Gastrocnemius medialis (tissue), 4 donors: ENCODE results near the gene PBX3. TPM values are rescaled to one million over a fixed set of nuclear protein-coding genes. Genes with fewer than 3 reads are reported as not detected.

ENCODE experiments used
- ATAC-seq, 2 donors: fragments of 150-250 bp; one replicate each; pipeline ENCODE4 v1.9.1; 2016
- DNase-seq, 2 donors: peaks; one replicate each; pipeline ENCODE4 v3.0.0-alpha.2; 2019
- H3K27ac ChIP-seq, 4 donors: fragments of 200-600 bp; sonication (generic); 1 replicate in 1 of 4; 2 replicates in 3 of 4; pipeline ENCODE4 v1.5.1; 2016 to 2018; ENCODE audit warnings: mild to moderate bottlenecking in 2 of 4, moderate library complexity in 1 of 4
- H3K27me3 ChIP-seq, 3 donors: fragments of 200-600 bp; sonication (generic) in 2 of 3; 1 replicate in 1 of 3; 2 replicates in 2 of 3; pipeline versions ENCODE4 v1.5.1 to v1.6.0; 2016 to 2019; ENCODE audit warnings: mild to moderate bottlenecking in 1 of 3, moderate library complexity in 1 of 3
- H3K36me3 ChIP-seq, 2 donors: fragments of 200-600 bp; sonication (generic) in 1 of 2; one replicate each; pipeline ENCODE4 v1.5.1; 2017 to 2018
- H3K4me1 ChIP-seq, 2 donors: fragments of 200-600 bp; sonication (generic) in 1 of 2; one replicate each; pipeline ENCODE4 v1.5.1; 2016 to 2017; ENCODE audit warnings: mild to moderate bottlenecking in 2 of 2
- H3K4me3 ChIP-seq, 4 donors: fragments of 200-600 bp; sonication (generic) in 3 of 4; 1 replicate in 1 of 4; 2 replicates in 3 of 4; pipeline ENCODE4 v1.5.1; 2016 to 2019; ENCODE audit warnings: mild to moderate bottlenecking in 2 of 4
- H3K9me3 ChIP-seq, 3 donors: fragments of 200-600 bp; sonication (generic) in 2 of 3; 1 replicate in 1 of 3; 2 replicates in 2 of 3; pipeline ENCODE4 v1.5.1; 2016 to 2019
- CTCF ChIP-seq, 5 experiments: fragments of 450-650 bp in 3 of 5; fragments of 200-600 bp in 2 of 5; sonication (generic) in 2 of 5; IDR thresholded peaks in 4 of 5; conservative IDR thresholded peaks in 1 of 5; 1 replicate in 4 of 5; 2 replicates in 1 of 5; pipeline ENCODE4 v1.5.1; 2016 to 2019; ENCODE audit warnings: antibody characterized with exemption in 5 of 5, mild to moderate bottlenecking in 3 of 5, moderate library complexity in 3 of 5
- POLR2A ChIP-seq, 2 donors: fragments of 450-650 bp; IDR thresholded peaks; one replicate each; pipeline ENCODE4 v1.6.1; 2017; ENCODE audit warnings: antibody characterized with exemption in 2 of 2, mild to moderate bottlenecking in 2 of 2, moderate library complexity in 2 of 2
- in situ Hi-C, 4 donors: fragments of 200-750 bp; cut with MboI; loops; one replicate each; pipeline versions ENCODE4 v1.15.0 to v1.8.0; 2017; ENCODE audit warnings: low sequenced_read_pairs in 4 of 4
- intact Hi-C: fragments of 100-400 bp; cut with DNase I; formaldehyde crosslinking; loops from one replicate; pipeline ENCODE4 v1.15.1; 2023; ENCODE audit warnings: low total_unique reads
- total RNA-seq, 4 donors: library from RNA; depleted of rRNA; stranded (reverse); fragments of >200 nt; gene quantifications; one replicate each; pipeline versions ENCODE4 v1.1.0 to v1.2.3, GENCODE V29; 2016

Gene PBX3
- total RNA-seq, 4 donors from 2014 or later: 6.6 to 31.0 (median 9.6) TPM

- H3K36me3 ChIP-seq: no peaks in the 10 kb centered on the region
- H3K9me3 ChIP-seq: no peaks in the 10 kb centered on the region
- no peaks in the 10 kb centered on the region for H3K27me3 ChIP-seq
- no peak for TF ChIP-seq CTCF (IDR thresholded peaks at IDR 0.05 in 4 of 5, conservative IDR thresholded peaks at IDR 0.05 in 1 of 5)
- no peak for TF ChIP-seq POLR2A (IDR thresholded peaks at IDR 0.05)
- ATAC-seq: no peak
- no peaks in the 10 kb centered on the region for H3K4me1 ChIP-seq
- H3K27ac ChIP-seq: no peak overlapping the region
- H3K4me3 ChIP-seq: no peak overlapping the region
- in situ Hi-C loops: no loop called here
- intact Hi-C loops: no loop called here
- DNase-seq: no peak
Observed at GRCh38 chr9:125943831-125944230, 196.7 kb downstream of the PBX3 start.

GRCh38 chr9:125946397-125946796, 199.2 kb downstream of the PBX3 start:
- in situ Hi-C loops: no loop called here
- H3K4me3 ChIP-seq: no peak overlapping the region
- H3K27me3 ChIP-seq: no peaks in the 10 kb centered on the region
- H3K9me3 ChIP-seq: no peaks in the 10 kb centered on the region
- no peaks in the 10 kb centered on the region for H3K4me1 ChIP-seq
- no peak for TF ChIP-seq CTCF (IDR thresholded peaks at IDR 0.05 in 4 of 5, conservative IDR thresholded peaks at IDR 0.05 in 1 of 5)
- intact Hi-C loops: no loop called here
- DNase-seq (no peak), ATAC-seq (no peak)
- no peaks in the 10 kb centered on the region for H3K36me3 ChIP-seq
- no peak overlapping the region for H3K27ac ChIP-seq

DNA sequence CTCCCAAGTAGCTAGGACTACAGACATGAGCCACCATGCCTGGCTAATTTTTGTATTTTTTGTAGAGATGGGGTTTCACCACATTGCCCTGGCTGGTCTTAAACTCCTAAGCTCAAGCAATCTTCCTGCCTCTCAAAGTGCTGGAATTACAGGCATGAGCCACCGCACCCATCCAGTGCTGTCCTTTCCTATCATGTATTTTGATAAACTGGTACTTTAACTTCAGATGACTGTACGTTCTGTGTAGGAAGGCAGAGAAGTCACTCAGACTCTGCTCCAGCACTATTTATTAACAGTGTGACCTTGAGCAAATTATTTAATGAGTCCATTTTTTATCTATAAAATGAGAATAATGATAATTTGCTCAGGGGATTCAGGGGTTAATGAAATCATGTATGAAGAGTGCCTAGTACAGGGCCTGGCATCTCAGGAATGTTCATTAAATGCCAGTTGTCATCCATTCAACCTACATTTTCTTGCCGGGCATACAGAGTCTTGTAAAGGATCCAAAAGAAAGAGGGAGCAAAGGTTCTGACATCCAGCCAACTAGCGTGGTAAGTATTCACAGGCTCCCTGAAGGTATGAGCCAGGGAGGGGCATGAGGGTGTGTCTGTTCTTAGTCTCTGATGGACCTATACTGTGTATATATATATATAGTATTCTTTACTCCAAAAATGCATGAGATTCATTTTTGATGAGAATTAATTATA, 201.9 kb downstream of the PBX3 start:
- Histone ChIP-seq H3K4me3 (no peak overlapping the region), H3K27ac (no peak overlapping the region), H3K36me3 (no peaks in the 10 kb centered on the region), H3K4me1 (no peaks in the 10 kb centered on the region), H3K9me3 (no peaks in the 10 kb centered on the region), H3K27me3 (no peaks in the 10 kb centered on the region)
- intact Hi-C loops: no loop called here
- no peak for DNase-seq
- in situ Hi-C loops: no loop called here
- ATAC-seq: no peak
- no peak for TF ChIP-seq CTCF (IDR thresholded peaks at IDR 0.05 in 4 of 5, conservative IDR thresholded peaks at IDR 0.05 in 1 of 5)
- TF ChIP-seq POLR2A (IDR thresholded peaks at IDR 0.05): no peak

DNA sequence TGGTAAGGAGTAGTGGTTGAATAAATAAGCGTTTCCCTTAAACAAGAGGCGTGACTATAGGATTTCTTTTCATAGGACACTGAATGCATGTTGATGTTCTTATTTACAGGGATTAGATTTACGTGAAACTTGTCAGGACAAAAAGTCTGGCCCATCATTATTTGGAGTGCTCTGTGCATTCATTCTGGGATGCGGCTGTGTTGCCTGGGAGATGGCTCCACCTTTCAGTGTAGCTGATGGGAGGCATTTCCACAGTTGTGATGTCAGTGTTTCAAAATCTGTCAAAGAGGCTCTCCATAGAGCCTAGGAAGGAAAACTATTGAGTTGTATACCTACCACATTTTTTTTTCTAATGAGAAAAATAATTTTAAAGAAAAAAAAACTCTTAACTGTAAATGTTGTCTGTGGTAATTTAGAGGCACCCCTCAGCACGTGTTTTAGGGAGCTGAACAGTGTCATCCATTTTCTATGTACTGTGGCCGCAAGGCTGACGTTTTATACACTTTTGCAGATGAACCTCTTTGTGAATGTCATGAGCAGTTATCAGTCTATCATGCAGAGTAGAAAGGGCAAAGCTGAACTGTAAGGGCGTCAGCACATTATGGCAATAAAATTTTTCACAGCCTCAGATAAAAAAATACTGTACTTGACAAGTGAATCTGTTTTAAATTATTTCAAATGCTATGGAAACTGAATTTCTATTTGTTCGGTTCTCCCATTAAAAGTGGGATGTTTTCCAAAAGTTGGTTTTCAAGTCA, 202.7 kb downstream of the PBX3 start:
- ATAC-seq (no peak), DNase-seq (no peak)
- Histone ChIP-seq H3K27me3 (no peaks in the 10 kb centered on the region), H3K9me3 (no peaks in the 10 kb centered on the region), H3K27ac (no peak overlapping the region), H3K4me1 (no peaks in the 10 kb centered on the region), H3K4me3 (no peak overlapping the region), H3K36me3 (no peaks in the 10 kb centered on the region)
- TF ChIP-seq CTCF (IDR thresholded peaks at IDR 0.05 in 4 of 5, conservative IDR thresholded peaks at IDR 0.05 in 1 of 5) (no peak), POLR2A (IDR thresholded peaks at IDR 0.05) (no peak)
- intact Hi-C loops: no loop called here
- in situ Hi-C loops: no loop called here
